HCT116 (cell line): Measurements from ENCODE around the gene GPR17. TPM values are rescaled to one million over a fixed set of nuclear protein-coding genes. Genes with fewer than 3 reads are reported as not detected.

Experiments used
- ATAC-seq: fragments of 200-7000 bp; cut with Tn5 transposase; 2 replicates; pipeline ENCODE4 v1.9.1; 2020; ENCODE audit warnings: mild to moderate bottlenecking, moderate library complexity
- BruUV-seq: library from RNA; stranded (reverse); fragments of 400-500 nt; replicated peaks from 2 replicates; lab custom pipeline; 2021; lab: Mats Ljungman, UMichigan
- CTCF ChIA-PET: fragments of 300-600 bp; sonication (Branson Sonifier 250); formaldehyde crosslinking; loops from one replicate; lab custom pipeline; 2021; ENCODE audit warnings: antibody characterized with exemption; lab: Charles Lee
- POLR2A ChIA-PET: fragments of 300-600, 350-600 bp; sonication (Branson Sonifier 250); formaldehyde crosslinking; loops from one replicate; lab custom pipeline; 2021; ENCODE audit warnings: antibody characterized with exemption; lab: Charles Lee
- RAD21 ChIA-PET, 2 experiments: fragments of 300-600 bp; sonication (Branson Sonifier 250); formaldehyde crosslinking; loops; one replicate each; lab custom pipeline; 2023; ENCODE audit warnings: low total read pairs in 2 of 2; ENCODE audit not compliant: uncharacterized antibody in 2 of 2, unreplicated experiment in 2 of 2, low non-redundant PET in 1 of 2; lab: Charles Lee
- DNase-seq: peaks from one replicate; pipeline ENCODE4 v3.0.0-alpha.2; 2010; ENCODE audit warnings: low read depth, low spot score
- H2AFZ ChIP-seq: fragments of 200-600 bp; shearing (Covaris generic), sonication (generic); 2 replicates; pipeline ENCODE4 v1.6.1; 2017; ENCODE audit warnings: low read depth, mixed run types, mixed read lengths, antibody characterized with exemption, low read length; ENCODE audit not compliant: poor library complexity, severe bottlenecking
- H3K27ac ChIP-seq: 2 replicates; pipeline ENCODE4 v1.5.1; 2012; ENCODE audit warnings: low read depth, low read length
- H3K27me3 ChIP-seq: fragments of 200-600 bp; sonication (generic); 2 replicates; pipeline ENCODE4 v1.6.1; 2016; ENCODE audit warnings: mixed run types, low read length, mixed read lengths; ENCODE audit not compliant: insufficient read depth
- H3K36me3 ChIP-seq, 2 experiments: fragments of 200-500 bp in 1 of 2; fragments of 200-600 bp in 1 of 2; sonication (Bioruptor generic) in 1 of 2; sonication (generic) in 1 of 2; 2 replicates each; pipeline versions ENCODE4 v1.5.1 to v1.6.1; 2014 to 2016; ENCODE audit warnings: low read length in 2 of 2, inconsistent platforms in 1 of 2, mixed read lengths in 1 of 2, mixed run types in 1 of 2; ENCODE audit not compliant: insufficient read depth in 2 of 2, control insufficient read depth in 1 of 2
- H3K4me1 ChIP-seq, 2 experiments: fragments of 200-600 bp in 1 of 2; sonication (generic) in 1 of 2; 2 replicates each; pipeline versions ENCODE4 v1.5.1 to v1.6.1; 2012 to 2017; ENCODE audit warnings: low read length in 2 of 2, inconsistent platforms in 1 of 2, mild to moderate bottlenecking in 1 of 2, mixed read lengths in 1 of 2, mixed run types in 1 of 2, moderate library complexity in 1 of 2; ENCODE audit not compliant: insufficient read depth in 2 of 2, control insufficient read depth in 1 of 2
- H3K4me2 ChIP-seq: fragments of 200-600 bp; sonication (generic); 2 replicates; pipeline ENCODE4 v1.6.1; 2017; ENCODE audit warnings: mixed run types, low read length, mixed read lengths
- H3K4me3 ChIP-seq, 2 experiments: fragments of 200-600 bp in 1 of 2; sonication (generic) in 1 of 2; replicated peaks in 1 of 2; 2 replicates each; pipeline ENCODE4 v1.5.1; 2011 to 2016; ENCODE audit warnings: low read length in 2 of 2, control low read depth in 1 of 2, low read depth in 1 of 2, mild to moderate bottlenecking in 1 of 2, mixed read lengths in 1 of 2, mixed run types in 1 of 2
- H3K79me2 ChIP-seq: fragments of 200-600 bp; sonication (generic); 2 replicates; pipeline ENCODE4 v1.6.1; 2017; ENCODE audit warnings: mild to moderate bottlenecking, mixed run types, low read length, moderate library complexity, mixed read lengths; ENCODE audit not compliant: insufficient read depth
- H3K9ac ChIP-seq: fragments of 200-600 bp; sonication (generic); 2 replicates; pipeline ENCODE4 v1.6.1; 2016; ENCODE audit warnings: low read length, mixed read lengths
- H3K9me2 ChIP-seq: fragments of 200-600 bp; sonication (generic), shearing (Covaris generic); 2 replicates; pipeline ENCODE4 v1.6.1; 2017; ENCODE audit warnings: mixed run types, mild to moderate bottlenecking, moderate library complexity; ENCODE audit not compliant: insufficient read depth
- H3K9me3 ChIP-seq, 2 experiments: fragments of 200-500 bp in 1 of 2; fragments of 200-600 bp in 1 of 2; sonication (Bioruptor generic) in 1 of 2; sonication (generic) in 1 of 2; 2 replicates each; pipeline ENCODE4 v1.6.1; 2014 to 2017; ENCODE audit warnings: low read length in 2 of 2, mixed read lengths in 2 of 2, inconsistent platforms in 1 of 2, low read depth in 1 of 2, mild to moderate bottlenecking in 1 of 2, mixed run types in 1 of 2, moderate library complexity in 1 of 2; ENCODE audit not compliant: control insufficient read depth in 1 of 2, insufficient read depth in 1 of 2
- H4K20me1 ChIP-seq: fragments of 200-600 bp; sonication (generic), shearing (Covaris generic); 2 replicates; pipeline ENCODE4 v1.6.1; 2017; ENCODE audit warnings: mixed run types, mild to moderate bottlenecking, moderate library complexity; ENCODE audit not compliant: insufficient read depth
- CBX3 ChIP-seq: IDR thresholded peaks from 2 replicates; pipeline ENCODE4 v1.6.1; 2012; ENCODE audit warnings: low read depth
- POLR2A ChIP-seq: IDR thresholded peaks from 2 replicates; pipeline ENCODE4 v1.7.0; 2011; ENCODE audit warnings: borderline replicate concordance; ENCODE audit not compliant: insufficient read depth, insufficient read length; ENCODE audit errors: extremely low read depth
- RAD21 ChIP-seq: IDR thresholded peaks from 2 replicates; pipeline ENCODE4 v1.6.1; 2012; ENCODE audit warnings: low read depth, mild to moderate bottlenecking
- SIN3A ChIP-seq: IDR thresholded peaks from 2 replicates; pipeline ENCODE4 v1.6.1; 2012; ENCODE audit warnings: low read depth
- TCF7L2 ChIP-seq: IDR thresholded peaks from 2 replicates; pipeline ENCODE4 v1.7.0; 2011; ENCODE audit warnings: borderline replicate concordance, inconsistent platforms; ENCODE audit not compliant: insufficient read depth, insufficient read length; ENCODE audit errors: extremely low read depth
- intact Hi-C: fragments of 100-400 bp; cut with micrococcal nuclease; formaldehyde crosslinking; loops from 2 replicates; pipeline ENCODE4 v1.10.0; 2022
- total RNA-seq: library from RNA; stranded (reverse); gene quantifications from one replicate; pipeline ENCODE4 v1.2.1, GENCODE V29; 2021; ENCODE audit not compliant: unreplicated experiment

GPR17 gene
- total RNA-seq, 1 experiment from 2014 or later, result not detected

GRCh38 chr2:127654084-127654837, 8.3 kb downstream of the GPR17 start:
- Histone ChIP-seq H3K4me1 (peaks cover 0 to 4% of the 10 kb centered on the region in 2 experiments; a peak in 1 of 4 replicates), H3K27ac (no peak overlapping the region), H3K79me2 (no peaks in the 10 kb centered on the region), H2AFZ (no peak overlapping the region), H3K27me3 (no peaks in the 10 kb centered on the region), H3K4me3 (no peak overlapping the region), H3K9me3 (no peaks in the 10 kb centered on the region), H4K20me1 (no peaks in the 10 kb centered on the region), H3K36me3 (no peaks in the 10 kb centered on the region), H3K9me2 (no peaks in the 10 kb centered on the region), H3K4me2 (no peak overlapping the region), H3K9ac (no peak overlapping the region)
- BruUV-seq, result no TSS peak
- intact Hi-C loops, result no loop called here
- DNase-seq (no peak), ATAC-seq (no peak)
- RAD21 ChIA-PET, result no interaction called here
- CTCF ChIA-PET, result interaction anchor here (0.8 kb wide), 1 partner anchor 63 kb away, joined by 4 read pairs; no protein-coding TSS in a partner anchor
- POLR2A ChIA-PET, result no interaction called here
- TF ChIP-seq POLR2A, result no peak
- TF ChIP-seq RAD21, result no peak
- TF ChIP-seq SIN3A, result no peak
- no peak for TF ChIP-seq CBX3
- TF ChIP-seq TCF7L2, result no peak

- CTCF ChIA-PET, result interaction anchor here (0.8 kb wide), 1 partner anchor 64 kb away, joined by 4 read pairs; no protein-coding TSS in a partner anchor
Observed at GRCh38 chr2:127654838-127655175, 8.9 kb downstream of the GPR17 start.

More at GRCh38 chr2:127654838-127655175, 8.9 kb downstream of the GPR17 start:
- Histone ChIP-seq H3K4me1 (no peaks in the 10 kb centered on the region), H2AFZ (no peak overlapping the region), H4K20me1 (no peaks in the 10 kb centered on the region), H3K9me2 (no peaks in the 10 kb centered on the region), H3K36me3 (no peaks in the 10 kb centered on the region), H3K9me3 (no peaks in the 10 kb centered on the region), H3K4me2 (no peak overlapping the region), H3K4me3 (no peak overlapping the region), H3K27ac (no peak overlapping the region), H3K27me3 (no peaks in the 10 kb centered on the region), H3K79me2 (no peaks in the 10 kb centered on the region), H3K9ac (no peak overlapping the region)
- intact Hi-C loops, result no loop called here
- ATAC-seq (no peak), DNase-seq (no peak)
- BruUV-seq, result no TSS peak
- ChIA-PET POLR2A (no interaction called here), RAD21 (no interaction called here)
- no peak for TF ChIP-seq CBX3
